ENCODE measurements around the gene ERAP2. TPM values are rescaled to one million over a fixed set of nuclear protein-coding genes. Genes with fewer than 3 reads are reported as not detected.

The ERAP2 gene
- total and polyA plus RNA-seq, 2 of the 13 experiments (the other 11 are each of a cell fraction or from before 2014, with no cell fraction given): 12.8 to 16.6 TPM

DNA sequence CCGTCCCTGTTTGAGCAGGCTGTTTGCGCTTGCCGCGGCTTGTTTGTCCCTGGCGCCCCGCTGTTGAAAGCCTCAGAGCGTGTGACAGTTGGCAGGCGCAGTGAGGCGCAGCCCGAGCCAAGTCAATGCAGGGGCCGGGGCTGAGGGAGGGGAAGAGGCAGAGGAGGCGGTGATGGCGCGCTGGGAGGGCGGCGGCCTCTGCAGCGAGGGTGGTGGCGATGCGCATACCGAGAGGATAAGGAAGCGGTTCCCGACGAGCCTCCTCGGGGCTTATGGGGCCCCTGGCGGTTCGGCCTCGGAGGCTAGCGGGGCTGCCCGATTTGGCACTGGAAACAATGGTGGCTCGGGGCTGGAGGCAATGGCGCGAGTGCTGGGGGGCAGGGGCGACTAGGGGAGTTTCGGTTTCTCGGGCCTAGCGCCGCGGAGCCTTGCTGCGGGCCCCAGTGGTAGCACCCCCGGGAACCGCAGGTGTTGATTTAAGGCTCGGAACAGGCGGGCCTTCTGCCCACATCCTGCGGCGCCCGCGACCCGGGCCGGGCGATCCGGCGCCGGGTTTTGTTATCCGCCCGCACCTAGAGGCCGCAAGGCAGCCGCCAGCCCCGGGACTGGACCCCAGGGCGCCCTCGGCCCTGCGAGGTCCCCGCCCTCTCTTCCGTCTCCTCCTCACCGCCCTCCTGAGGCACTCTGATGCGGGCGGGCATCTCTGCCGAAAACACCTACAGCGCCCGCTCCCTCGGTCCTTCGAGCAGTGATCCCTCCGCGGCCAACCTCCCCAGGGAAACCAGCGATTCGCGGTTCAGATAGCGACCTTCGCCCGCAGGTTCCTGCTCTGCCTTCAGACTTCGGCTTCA lies 58.6 kb downstream of the ERAP2 start (continued):
- TF ChIP-seq, protein P1, sequence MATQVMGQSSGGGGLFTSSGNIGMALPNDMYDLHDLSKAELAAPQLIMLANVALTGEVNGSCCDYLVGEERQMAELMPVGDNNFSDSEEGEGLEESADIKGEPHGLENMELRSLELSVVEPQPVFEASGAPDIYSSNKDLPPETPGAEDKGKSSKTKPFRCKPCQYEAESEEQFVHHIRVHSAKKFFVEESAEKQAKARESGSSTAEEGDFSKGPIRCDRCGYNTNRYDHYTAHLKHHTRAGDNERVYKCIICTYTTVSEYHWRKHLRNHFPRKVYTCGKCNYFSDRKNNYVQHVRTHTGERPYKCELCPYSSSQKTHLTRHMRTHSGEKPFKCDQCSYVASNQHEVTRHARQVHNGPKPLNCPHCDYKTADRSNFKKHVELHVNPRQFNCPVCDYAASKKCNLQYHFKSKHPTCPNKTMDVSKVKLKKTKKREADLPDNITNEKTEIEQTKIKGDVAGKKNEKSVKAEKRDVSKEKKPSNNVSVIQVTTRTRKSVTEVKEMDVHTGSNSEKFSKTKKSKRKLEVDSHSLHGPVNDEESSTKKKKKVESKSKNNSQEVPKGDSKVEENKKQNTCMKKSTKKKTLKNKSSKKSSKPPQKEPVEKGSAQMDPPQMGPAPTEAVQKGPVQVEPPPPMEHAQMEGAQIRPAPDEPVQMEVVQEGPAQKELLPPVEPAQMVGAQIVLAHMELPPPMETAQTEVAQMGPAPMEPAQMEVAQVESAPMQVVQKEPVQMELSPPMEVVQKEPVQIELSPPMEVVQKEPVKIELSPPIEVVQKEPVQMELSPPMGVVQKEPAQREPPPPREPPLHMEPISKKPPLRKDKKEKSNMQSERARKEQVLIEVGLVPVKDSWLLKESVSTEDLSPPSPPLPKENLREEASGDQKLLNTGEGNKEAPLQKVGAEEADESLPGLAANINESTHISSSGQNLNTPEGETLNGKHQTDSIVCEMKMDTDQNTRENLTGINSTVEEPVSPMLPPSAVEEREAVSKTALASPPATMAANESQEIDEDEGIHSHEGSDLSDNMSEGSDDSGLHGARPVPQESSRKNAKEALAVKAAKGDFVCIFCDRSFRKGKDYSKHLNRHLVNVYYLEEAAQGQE (IDR thresholded peaks at IDR 0.05; ENCODE audit: borderline replicate concordance in 1 of 2, low read depth in 1 of 2, low read length in 2 of 2): peak in 1 of 2 experiments; percentile 13; a peak in 1 of 4 replicates
- peak; percentile 51; the same call in 1 of the 2 replicates for TF ChIP-seq TARDBP (CRISPR knock-in tag; IDR thresholded peaks at IDR 0.05)
- no peak for TF ChIP-seq SMC3 (IDR thresholded peaks at IDR 0.05; ENCODE audit: low read length)
- no peak for TF ChIP-seq ZNF772 (CRISPR knock-in tag; IDR thresholded peaks at IDR 0.05)
- TF ChIP-seq GATAD1 (CRISPR knock-in tag; IDR thresholded peaks at IDR 0.05): peak; percentile 21
- TF ChIP-seq, protein P2, sequence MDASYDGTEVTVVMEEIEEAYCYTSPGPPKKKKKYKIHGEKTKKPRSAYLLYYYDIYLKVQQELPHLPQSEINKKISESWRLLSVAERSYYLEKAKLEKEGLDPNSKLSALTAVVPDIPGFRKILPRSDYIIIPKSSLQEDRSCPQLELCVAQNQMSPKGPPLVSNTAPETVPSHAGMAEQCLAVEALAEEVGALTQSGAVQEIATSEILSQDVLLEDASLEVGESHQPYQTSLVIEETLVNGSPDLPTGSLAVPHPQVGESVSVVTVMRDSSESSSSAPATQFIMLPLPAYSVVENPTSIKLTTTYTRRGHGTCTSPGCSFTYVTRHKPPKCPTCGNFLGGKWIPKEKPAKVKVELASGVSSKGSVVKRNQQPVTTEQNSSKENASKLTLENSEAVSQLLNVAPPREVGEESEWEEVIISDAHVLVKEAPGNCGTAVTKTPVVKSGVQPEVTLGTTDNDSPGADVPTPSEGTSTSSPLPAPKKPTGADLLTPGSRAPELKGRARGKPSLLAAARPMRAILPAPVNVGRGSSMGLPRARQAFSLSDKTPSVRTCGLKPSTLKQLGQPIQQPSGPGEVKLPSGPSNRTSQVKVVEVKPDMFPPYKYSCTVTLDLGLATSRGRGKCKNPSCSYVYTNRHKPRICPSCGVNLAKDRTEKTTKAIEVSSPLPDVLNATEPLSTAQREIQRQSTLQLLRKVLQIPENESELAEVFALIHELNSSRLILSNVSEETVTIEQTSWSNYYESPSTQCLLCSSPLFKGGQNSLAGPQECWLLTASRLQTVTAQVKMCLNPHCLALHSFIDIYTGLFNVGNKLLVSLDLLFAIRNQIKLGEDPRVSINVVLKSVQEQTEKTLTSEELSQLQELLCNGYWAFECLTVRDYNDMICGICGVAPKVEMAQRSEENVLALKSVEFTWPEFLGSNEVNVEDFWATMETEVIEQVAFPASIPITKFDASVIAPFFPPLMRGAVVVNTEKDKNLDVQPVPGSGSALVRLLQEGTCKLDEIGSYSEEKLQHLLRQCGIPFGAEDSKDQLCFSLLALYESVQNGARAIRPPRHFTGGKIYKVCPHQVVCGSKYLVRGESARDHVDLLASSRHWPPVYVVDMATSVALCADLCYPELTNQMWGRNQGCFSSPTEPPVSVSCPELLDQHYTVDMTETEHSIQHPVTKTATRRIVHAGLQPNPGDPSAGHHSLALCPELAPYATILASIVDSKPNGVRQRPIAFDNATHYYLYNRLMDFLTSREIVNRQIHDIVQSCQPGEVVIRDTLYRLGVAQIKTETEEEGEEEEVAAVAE (CRISPR knock-in tag; IDR thresholded peaks at IDR 0.05; ENCODE audit: borderline replicate concordance): 0 out of 2 replicates have a peak, but pooled peaks have one; percentile 44
- TF ChIP-seq ATAD3A (CRISPR knock-in tag; IDR thresholded peaks at IDR 0.05): 0 out of 2 replicates have a peak, but pooled peaks have one; percentile 12
- TF ChIP-seq CC2D1A (CRISPR knock-in tag; IDR thresholded peaks at IDR 0.05): no peak
- no peak for TF ChIP-seq ZNF136 (CRISPR knock-in tag; IDR thresholded peaks at IDR 0.05; ENCODE audit: low read depth)
- peak; percentile 48 for TF ChIP-seq AGO1 (IDR thresholded peaks at IDR 0.05; ENCODE audit: low read depth, low read length, poor library complexity, severe bottlenecking)
- peak; percentile 79; the same call in 1 of the 2 replicates for TF ChIP-seq HOXA9 (CRISPR knock-in tag; IDR thresholded peaks at IDR 0.05; ENCODE audit: borderline replicate concordance)
- peak; percentile 86 for TF ChIP-seq NRL (CRISPR knock-in tag; IDR thresholded peaks at IDR 0.05; ENCODE audit: borderline replicate concordance)
- peak; percentile 79 for TF ChIP-seq THAP11 (CRISPR knock-in tag; IDR thresholded peaks at IDR 0.05)
- no peak for TF ChIP-seq SIX1 (CRISPR knock-in tag; IDR thresholded peaks at IDR 0.05; ENCODE audit: borderline replicate concordance)
- TF ChIP-seq, protein P3, sequence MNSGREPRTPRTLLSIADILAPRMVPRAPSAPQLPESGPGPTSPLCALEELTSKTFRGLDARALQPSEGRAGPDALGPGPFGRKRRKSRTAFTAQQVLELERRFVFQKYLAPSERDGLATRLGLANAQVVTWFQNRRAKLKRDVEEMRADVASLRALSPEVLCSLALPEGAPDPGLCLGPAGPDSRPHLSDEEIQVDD (CRISPR knock-in tag; IDR thresholded peaks at IDR 0.05; ENCODE audit: borderline replicate concordance): no peak; the same call in 1 of the 2 replicates
- no peak for TF ChIP-seq ZNF775 (CRISPR knock-in tag; IDR thresholded peaks at IDR 0.05; ENCODE audit: borderline replicate concordance)
- no peak for TF ChIP-seq ZNF558 (CRISPR knock-in tag; IDR thresholded peaks at IDR 0.05; ENCODE audit: borderline replicate concordance)
- TF ChIP-seq CHCHD3 (CRISPR knock-in tag; IDR thresholded peaks at IDR 0.05): no peak
- no peak for TF ChIP-seq CHD4 (IDR thresholded peaks at IDR 0.05; ENCODE audit: borderline replicate concordance, low read length)
- TF ChIP-seq ZFP36 (IDR thresholded peaks at IDR 0.05; ENCODE audit: borderline replicate concordance, low read depth, low read length, partially characterized antibody): no peak

Measured in HepG2 (cell line).